Medulla oblongata (tissue), 1 donor: ENCODE measurements around the gene EARS2.
"Not testable (repeated sequence)": the region's sequence is repeated elsewhere in the genome, so short reads cannot be mapped to it uniquely, and the experiment has no call there.

ENCODE experiments used
- DNase-seq: peaks from one replicate; pipeline ENCODE4 v3.0.0-alpha.2; 2015; ENCODE audit errors: extremely low spot score

Gene EARS2

DNA sequence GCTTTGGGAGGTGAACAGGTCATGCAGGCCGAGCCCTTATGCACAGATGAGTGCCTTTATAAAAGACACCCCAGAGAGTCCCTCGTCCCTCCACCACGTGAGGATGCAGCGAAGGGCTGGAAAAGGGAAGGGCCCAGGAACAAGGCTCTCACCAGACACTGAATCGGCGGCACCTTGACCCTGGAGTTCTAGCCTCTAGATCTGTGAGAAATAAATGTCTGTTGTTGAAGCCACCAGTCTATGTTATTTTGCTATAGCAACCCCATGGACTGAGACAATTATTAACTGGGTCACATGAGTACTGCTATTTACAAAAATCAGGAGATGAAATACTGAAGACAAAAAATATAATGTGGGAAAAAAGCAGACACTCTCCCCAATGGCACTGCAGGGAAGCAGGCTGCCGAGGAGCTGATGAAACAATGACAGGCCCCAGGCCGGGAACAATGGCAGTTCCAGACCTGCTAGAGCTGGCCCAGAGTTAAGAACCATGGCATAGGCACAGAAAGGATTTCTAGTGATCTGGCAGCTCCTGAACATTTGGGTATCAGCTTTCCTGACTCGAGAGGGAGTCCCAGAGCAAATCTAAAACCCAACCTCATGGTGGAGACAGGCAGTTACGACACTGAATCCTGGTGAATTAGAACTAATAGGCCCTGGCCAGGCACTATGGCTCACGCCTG, 29.0 kb downstream of the EARS2 start:
- DNase-seq = no peak

DNA sequence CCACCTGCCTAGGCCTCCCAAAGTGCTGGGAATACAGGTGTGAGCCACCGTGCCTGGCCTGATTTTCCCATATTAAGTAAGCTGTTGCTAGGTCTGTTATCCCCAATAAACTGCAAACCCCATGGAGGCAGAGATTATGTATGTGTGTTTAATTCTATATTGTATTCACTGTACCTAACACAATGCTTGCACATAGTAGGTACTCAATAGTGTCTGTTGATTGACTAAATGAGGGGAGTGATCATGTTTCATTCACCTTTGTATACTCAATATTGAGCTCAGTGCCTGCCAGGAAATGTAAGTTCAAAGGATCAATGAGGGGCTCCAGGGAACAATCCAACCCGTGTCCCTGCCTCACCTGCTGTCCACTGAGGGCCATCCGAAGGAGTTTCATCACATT, 32.3 kb downstream of the EARS2 start:
- DNase-seq = no peak

DNA sequence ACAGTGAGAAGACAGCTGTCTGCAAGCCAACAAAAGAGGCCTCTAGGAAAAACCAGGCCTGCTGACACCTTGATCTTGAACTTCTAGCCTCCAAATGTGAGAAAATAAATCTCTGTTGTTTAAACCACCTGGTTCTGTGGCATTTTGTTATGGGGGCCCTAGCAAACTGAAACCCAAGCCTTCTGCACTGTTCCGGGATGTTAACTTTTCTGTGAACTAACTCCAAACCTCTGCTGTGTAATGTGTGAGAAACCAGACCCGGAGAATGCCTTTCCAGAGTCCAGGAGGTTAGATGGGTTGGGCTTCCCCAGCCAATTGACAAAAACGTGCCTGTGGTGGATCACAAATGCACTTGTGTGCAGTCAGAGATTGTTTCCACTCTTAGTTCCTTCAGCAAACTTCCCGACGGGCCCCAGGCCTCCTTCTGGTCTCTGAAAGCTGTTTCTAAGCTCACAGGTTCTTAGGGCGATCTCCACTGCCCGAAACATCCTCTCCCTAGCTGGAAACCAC, 33.2 kb downstream of the EARS2 start:
- no peak for DNase-seq

DNA sequence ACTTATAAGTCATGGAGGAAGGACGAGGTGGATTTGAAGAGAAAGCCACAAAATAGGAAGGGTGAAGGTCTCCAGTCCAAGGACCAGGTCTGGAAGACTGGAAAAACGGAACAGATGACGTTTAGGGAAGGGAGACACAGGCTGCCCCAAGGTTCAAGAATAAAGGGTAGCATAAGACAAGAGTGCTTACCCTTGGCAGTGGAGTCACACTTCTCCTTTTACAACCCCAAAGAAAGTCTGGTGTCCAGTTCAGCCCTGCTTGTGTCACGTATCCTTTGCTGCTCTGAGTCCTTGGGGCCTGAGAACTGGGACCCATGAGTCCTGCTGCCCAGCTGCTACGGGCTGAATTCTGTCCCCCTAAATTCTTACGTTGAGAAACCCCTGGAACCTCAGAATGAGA, 33.8 kb downstream of the EARS2 start:
- DNase-seq = peak; percentile 54

DNA sequence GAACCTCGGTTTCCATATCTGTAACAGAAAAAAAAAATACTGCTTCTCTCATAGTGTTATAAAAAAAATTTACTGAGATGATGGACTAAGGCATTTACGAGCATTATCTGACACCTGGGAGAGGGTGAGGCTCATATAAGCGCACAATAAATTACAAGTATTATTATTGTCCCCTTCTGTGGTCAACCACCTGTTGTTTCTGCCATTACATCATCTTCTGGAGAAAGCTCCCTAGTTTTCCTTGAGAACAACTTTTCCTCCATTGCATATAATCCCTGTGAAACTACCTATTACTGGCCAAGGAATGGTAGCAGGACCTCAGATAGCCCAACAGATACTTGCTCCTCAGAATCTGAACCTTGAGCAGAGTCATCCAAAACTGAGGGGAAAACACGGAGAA, 35.2 kb downstream of the EARS2 start:
- no peak for DNase-seq

DNA sequence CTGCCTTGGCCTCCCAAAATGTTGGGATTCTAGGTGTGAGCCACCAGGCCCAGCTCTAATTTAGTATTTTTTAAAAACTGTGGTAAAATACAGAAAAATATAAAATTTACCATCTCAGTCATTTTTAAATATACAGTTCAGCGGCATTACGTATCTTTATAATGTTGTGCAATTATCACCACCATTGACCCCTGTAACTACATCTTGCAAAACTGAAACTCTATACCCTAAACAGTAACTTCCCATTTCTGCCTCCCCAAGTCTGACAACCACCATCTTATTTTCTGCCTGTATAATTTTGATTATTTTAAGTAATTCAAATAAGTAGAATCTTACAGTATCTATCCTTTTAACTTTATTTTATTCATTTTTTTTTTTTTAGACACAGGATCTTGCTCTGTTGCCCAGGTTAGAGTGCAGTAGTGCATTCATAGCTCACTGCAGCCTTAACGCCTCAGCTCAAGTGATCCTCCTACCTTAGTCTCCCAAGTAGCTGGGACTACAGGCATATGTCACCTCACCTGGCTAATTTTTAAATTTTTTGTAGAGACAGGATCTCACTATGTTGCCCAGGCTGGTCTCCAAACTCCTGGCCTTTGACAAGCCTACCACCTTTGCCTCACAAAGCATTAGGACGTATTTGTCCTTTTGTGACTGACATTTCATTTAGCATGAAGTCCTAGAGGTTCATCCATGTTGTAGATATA, 36.0 kb downstream of the EARS2 start:
- DNase-seq = peak; percentile 21

DNA sequence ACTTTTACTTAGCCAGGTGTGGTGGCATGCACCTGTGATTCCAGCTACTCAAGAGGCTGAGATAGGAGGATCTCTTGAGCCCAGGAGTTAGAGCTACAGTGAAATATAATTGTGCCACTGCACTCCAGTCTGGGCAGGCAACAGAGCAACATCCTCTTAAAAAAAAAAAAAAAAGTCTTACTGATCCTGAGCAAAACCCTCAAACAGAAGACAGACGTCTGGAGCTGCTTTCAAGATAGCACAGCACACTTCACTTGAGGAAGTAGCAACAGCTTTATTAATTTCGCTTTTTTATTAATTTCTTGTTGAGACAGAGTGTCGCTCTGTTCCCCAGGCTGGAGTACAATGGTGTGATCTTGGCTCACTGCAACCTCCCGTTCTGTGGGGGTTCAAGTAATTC, 36.6 kb downstream of the EARS2 start:
- no peak for DNase-seq

DNA sequence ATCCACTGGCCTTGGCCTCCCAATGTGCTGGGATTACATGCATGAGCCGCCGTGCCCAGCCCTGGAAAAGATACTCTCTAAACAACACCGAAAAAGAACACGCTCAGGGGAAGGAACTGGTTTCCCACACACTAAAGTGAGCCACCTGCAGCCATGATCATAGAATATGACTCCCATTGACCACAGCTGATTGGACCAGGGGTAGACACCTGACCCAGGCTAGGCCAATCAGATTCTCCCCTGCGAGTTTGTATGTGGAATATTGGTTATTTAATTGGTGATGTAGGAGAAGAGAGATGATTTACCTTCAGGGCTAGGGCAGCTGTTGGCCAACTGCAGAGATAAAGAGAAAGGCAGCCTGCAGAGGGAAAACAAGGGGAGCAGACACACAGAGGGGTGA, 37.9 kb downstream of the EARS2 start:
- DNase-seq = no peak

DNA sequence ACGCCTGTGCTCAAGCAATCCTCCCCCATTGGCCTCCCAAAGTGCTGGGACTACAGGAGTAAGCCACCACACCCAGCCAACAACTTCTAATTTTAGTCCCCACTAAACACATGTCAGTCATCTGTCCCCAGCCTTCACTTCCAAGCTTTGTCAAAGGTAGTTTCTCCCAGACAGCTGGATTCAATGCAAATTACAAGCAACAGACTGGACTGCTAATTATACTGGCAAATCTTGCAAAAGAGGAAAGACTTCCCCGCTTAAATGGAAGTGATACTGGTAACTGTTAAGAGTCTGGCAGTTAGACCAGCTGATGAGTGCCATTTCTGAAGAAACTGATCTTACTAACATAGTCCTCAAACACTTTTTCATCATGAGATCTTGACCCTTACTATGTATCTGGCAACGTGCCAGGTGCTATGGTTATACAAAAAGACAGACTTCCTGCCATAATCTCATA, 38.7 kb downstream of the EARS2 start:
- DNase-seq = peak; percentile 52

DNA sequence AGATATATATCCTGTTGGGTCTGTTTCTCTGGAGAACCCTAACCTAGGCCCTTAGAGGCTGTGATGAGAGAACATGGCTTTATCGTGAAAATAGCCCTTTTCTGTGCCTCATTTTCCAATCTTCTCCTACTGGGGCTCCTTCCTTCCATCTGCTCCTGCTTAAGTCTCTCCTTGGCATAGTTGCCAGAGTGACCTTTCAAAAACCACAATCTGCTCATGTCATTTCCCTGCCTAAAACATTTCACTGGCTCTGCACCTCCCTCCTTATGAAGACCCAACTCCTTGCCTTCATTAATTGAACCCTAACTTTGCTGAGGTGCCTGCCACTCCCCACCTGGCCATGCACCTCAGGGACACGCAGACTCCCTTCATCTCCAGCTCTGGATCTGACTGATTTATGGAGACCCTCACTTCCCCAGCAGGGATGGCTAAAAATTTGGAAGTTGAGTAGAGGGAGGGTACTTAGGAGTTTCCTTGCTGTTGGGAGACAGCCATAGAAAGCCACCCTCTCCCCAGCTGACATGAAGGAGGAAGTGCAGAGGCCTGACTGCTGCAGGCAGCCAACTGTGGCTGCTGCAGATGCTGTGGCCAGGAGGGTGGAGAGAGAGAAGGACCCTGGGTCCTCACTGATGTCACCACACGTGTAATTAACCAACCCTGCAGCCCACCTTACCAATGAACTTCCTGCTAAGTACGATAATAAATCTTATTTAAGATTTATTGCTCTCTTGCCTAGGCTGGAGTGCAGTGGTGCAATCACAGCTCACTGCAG, 40.6 kb downstream of the EARS2 start:
- DNase-seq = peak; percentile 18

DNA sequence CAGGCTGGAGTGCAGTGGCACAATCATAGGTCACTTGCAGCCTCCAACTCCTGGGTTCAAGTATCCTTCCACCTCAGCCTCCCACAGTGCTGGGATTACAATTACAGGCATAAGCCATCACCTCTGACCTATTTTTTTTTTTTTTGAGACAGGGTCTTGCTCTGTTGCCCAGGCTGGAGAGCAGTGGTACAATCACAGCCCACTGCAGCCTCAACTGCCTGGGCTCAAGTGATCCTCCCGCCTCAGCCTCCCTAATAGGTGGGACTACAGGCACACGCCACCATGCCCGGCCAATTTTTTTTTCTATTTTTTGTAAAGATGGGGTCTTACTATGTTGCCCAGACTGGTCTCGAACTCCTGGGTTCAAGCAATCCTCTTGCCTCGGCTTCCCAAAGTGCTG, 41.3 kb downstream of the EARS2 start:
- no peak for DNase-seq

DNA sequence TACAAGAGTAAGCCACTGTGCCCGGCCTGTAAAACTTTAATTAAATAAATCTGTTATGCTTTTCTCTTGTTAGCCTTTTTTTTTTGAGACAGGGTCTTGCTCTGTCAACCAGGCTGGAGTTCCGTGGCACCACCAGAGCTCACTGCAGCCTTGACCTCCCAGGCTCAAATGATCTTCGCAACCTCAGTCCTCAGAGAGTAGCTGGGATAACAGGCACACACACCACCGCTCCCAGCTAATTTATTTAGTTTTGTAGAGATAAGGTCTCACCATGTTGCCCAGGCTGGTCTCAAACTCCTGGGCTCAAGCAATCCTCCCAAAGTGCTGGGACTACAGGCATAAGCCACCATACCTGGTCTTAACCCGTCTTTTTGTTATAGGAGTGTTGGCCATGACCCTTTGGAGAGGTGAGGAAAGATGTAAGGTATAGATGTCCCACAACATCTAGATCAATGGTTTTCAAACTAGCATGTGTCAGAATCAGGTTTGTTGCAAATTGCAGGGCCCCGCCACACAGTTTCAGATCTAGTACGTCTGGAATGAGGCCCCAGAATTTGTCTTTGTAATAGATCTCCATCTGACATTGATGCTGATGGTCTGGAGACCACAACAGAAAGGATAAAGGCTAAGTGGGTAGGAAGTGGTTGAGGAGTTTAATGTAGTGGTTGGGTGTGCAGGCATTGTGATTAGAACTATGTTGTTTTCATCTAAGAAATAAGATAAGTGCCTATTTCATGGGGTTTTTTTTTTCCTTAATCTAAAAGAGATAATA, 42.6 kb downstream of the EARS2 start:
- DNase-seq = no peak

DNA sequence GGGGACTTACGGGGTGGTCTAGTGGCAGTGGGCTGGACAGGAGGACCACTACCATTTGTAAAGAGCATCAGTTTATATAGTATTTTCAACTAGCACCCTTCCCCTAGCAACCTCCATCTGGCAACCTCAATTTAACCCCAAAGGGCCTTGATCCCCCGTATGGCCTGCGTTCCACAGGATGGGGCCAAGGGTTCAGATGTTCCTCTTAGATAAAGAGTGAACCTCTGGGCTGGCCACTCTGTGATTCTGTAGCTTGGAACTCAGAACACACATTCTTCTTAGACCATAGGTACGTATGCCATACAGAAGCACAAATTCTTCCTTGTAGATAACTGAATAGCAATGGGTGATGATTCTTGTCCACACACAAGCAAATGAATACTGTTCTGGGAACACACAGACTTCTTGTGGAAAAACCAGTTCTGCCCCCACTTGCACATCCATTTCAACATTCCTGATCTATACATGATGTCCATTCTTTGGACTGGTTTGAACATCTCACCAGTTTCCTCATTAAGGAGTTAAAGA, 44.9 kb downstream of the EARS2 start:
- DNase-seq = no peak

DNA sequence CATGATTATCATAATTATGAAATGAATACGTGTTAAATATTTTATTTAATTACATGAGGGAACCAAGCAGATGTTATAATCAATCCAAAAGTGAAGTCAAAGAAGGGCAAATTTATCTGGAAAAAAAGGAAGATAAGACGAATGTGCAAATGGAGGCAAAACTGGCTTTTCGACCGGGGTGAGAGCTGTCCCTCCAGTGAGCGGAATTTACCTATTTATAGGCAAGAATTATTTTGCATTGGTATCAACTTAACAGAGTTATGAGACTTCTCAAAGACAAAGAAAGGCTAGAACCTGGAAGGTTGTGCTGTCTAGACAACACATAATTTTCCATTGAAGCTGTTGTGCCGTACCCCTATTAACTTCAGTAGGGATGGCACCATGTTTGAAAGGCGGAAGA, 45.4 kb downstream of the EARS2 start:
- no peak for DNase-seq

DNA sequence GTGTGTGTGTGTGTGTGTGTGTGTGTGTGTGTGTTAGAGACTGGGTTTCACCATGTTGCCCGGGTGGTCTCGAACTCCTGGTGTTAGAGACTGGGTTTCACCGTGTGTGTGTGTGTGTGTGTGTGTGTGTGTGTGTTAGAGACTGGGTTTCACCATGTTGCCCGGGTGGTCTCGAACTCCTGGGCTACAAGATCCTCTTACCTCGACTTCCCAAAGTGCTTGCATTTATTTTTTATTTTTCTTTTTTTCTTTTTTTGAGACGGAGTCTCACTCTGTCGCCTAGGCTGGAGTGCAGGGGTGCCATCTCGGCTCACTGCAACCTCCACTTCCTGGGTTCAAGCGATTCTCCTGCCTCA, 46.3 kb downstream of the EARS2 start:
- DNase-seq = not testable (repeated sequence)

DNA sequence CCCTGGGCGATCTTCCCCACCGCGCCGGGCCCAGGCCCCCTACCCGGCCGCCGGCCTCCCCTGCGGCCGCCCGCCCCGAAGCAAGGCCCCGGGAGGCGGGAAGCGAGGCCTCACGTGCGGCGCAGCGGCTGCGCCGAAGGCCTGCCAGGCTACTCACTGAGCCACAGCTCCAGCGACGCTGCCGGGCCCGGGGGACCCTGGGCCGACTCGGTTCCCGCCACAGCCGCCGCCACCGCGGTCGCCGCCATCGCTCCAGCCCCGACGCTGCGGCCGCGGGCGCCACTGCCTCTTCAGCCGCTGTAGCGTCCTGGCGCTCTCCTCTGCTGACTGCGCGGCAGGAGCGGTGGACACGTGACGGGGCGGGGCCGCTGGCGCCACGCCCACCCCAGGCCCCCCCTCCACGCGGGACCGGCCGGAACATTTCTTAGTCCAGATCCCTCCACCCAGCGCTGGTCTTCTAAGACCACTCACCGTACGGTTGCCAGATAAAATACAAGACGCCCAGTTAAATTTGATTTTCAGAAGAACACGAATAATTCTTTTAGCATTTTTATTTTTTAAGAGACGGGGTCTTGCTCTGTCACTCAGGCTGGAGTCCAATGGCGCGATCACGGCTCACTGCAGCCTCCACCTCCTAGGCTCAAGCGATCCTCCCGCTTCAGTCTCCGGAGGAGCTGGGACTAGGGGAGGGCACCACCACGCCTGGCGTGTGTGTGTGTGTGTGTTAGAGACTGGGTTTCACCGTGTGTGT, 46.8 kb downstream of the EARS2 start, which contains the start of gene GGA2:
GGA2 (minus strand) TSS at position 331 of the 751 bp plus-strand sequence; CDS start at position 248, 83 bp downstream.
- DNase-seq = peak; percentile 84

DNA sequence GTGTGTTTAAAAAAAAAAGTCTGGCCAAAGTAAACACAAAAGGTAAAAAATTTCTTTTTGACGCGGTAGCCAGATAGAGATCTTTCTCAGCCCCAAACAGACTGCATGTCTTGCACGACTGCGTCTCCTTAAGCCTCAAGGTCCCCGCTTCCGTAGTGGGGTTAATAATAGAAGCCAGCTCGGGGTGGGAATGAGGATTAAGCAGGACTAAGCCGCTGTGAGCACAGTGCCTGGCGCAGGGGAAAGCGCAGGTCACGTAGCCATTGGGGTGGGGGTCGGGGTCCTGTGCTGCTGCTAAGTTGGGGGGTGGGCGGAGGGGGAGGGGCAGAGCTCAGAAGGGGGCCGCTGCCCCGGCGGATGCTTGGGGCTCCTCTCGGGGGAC, 47.4 kb downstream of the EARS2 start:
- DNase-seq = peak; percentile 34

DNA sequence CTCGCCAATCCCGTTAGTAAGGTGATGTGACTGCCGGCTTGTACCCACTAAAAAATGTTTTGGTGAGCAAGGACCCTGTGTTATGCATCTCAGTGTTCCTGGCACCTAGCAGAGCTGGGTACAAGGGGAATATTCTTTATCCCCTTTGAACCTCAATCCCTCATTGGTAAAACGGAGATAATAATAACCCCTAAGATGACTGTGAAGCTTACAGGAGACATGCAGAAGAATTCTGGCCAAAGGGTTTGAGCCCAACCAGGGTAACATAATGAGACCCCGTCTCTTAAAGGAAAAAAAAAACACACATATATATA, 47.8 kb downstream of the EARS2 start:
- DNase-seq = no peak

DNA sequence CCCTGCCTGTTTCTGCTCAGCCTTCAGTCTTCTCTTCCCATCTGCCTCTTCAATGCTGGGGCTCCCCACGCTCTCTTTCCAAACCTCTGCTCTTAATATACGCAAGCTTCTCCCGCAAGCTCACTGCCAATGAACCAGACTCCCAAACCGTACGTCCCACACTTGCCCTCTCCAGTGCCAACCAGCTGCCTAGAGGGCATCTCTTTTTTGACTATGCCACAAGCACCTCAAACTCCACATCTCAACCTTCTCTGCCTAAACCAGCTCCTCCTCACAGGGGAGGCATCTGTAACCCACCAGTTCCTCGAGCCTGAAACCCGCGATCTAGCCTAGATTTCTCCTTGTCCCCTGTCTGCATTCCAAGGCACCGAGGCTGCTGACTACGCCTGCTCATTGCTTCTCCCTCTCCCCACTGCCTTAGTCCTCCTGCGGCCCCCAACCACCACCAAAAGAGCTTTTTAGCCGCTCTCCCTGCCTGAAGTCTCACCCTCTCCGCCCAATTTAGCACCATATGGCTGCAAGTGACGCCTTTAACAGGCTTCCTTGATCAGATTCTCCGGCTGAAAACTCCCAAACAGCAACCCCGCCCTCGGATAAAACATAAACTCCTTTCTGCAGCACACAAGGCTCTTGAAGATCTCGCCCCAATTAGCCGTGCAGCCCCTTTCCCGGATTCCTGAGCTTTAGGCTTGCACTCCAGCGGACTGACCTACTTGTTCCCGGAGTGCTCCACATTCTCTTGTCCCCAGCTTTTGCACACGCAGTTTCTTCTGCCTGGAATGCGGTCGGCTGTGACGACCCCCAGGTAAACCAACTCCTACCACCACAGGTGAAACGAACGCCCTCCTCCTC, 48.3 kb downstream of the EARS2 start:
- peak; percentile 5 for DNase-seq

DNA sequence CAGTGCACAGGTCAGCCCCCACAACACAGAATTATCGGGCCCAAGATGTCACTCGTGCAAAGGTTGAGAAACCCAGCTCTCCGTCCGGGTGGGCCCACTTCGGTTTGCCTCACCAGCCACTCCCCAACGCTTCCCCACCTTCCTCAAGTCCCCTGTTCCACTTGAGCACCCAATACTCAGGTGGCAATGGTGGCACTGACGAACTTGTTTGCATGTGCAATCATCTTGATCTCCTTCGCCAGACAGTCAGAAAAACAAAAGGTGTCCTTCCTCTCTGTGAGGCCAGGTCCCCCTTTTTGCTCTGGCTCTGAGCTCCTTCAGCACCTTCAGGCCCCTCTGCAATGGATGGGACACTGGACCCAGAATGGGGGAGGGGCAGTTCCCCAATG, 50.5 kb downstream of the EARS2 start:
- no peak for DNase-seq
